IMR-90 (cell line): ENCODE data around the gene HPGDS. TPM values are rescaled to one million over a fixed set of nuclear protein-coding genes. Genes with fewer than 3 reads are reported as not detected.

ENCODE experiments used
- ATAC-seq: fragments of 200-7000 bp; cut with Tn5 transposase; 2 replicates; pipeline ENCODE4 v1.9.1; 2020; ENCODE audit warnings: low read depth, mild to moderate bottlenecking, moderate library complexity
- BruUV-seq: library from RNA; stranded (reverse); fragments of 400-500 nt; replicated peaks from 2 replicates; lab custom pipeline; 2021; lab: Mats Ljungman, UMichigan
- CTCF ChIA-PET: fragments of 300-600 bp; formaldehyde crosslinking; extraction: SDS; loops from one replicate; lab custom pipeline; 2021; ENCODE audit warnings: antibody characterized with exemption; lab: Yijun Ruan, JAX
- POLR2A ChIA-PET: fragments of 300-600 bp; sonication (Branson Sonifier 250); formaldehyde crosslinking; loops from one replicate; lab custom pipeline; 2022; ENCODE audit warnings: antibody characterized with exemption; ENCODE audit not compliant: unreplicated experiment; lab: Charles Lee
- DNase-seq: peaks from one replicate; pipeline ENCODE4 v3.0.0; 2013
- H2AFZ ChIP-seq: replicated peaks from 2 replicates; pipeline ENCODE3; 2013; ENCODE audit warnings: low read length, mild to moderate bottlenecking; ENCODE audit not compliant: poor library complexity
- H2AK5ac ChIP-seq: 2 replicates; pipeline ENCODE4 v1.6.1; 2013; ENCODE audit warnings: low read depth, low read length, inconsistent platforms
- H2AK9ac ChIP-seq: replicated peaks from 2 replicates; pipeline ENCODE3; 2013; ENCODE audit warnings: mild to moderate bottlenecking, low read depth, low read length, moderate library complexity; ENCODE audit not compliant: poor library complexity
- H2BK120ac ChIP-seq: 2 replicates; pipeline ENCODE4 v1.6.1; 2013; ENCODE audit warnings: low read depth, low read length, inconsistent platforms
- H2BK15ac ChIP-seq: 3 replicates; pipeline ENCODE4 v1.6.1; 2013; ENCODE audit warnings: low read depth, low read length, inconsistent platforms
- H2BK20ac ChIP-seq: 2 replicates; pipeline ENCODE4 v1.6.1; 2013; ENCODE audit warnings: low read depth, mild to moderate bottlenecking, inconsistent platforms, low read length, moderate library complexity
- H2BK5ac ChIP-seq: 2 replicates; pipeline ENCODE4 v1.6.1; 2013; ENCODE audit warnings: mild to moderate bottlenecking, low read depth, low read length, inconsistent platforms; ENCODE audit not compliant: poor library complexity, severe bottlenecking
- H3K14ac ChIP-seq: replicated peaks from 2 replicates; pipeline ENCODE4 v1.6.1; 2013; ENCODE audit warnings: low read depth, low read length, inconsistent platforms
- H3K18ac ChIP-seq: 2 replicates; pipeline ENCODE4 v1.6.1; 2013; ENCODE audit warnings: low read depth, low read length, control low read depth
- H3K23ac ChIP-seq: 2 replicates; pipeline ENCODE4 v1.6.1; 2013; ENCODE audit warnings: low read depth, low read length, inconsistent platforms
- H3K27ac ChIP-seq: 2 replicates; pipeline ENCODE4 v1.5.1; 2013; ENCODE audit warnings: mild to moderate bottlenecking, control low read depth, low read length; ENCODE audit not compliant: insufficient read depth
- H3K27me3 ChIP-seq: 2 replicates; pipeline ENCODE4 v1.6.1; 2013; ENCODE audit warnings: low read length; ENCODE audit not compliant: control insufficient read depth, insufficient read depth
- H3K36me3 ChIP-seq: 2 replicates; pipeline ENCODE4 v1.6.1; 2013; ENCODE audit warnings: low read length, mixed read lengths; ENCODE audit not compliant: control insufficient read depth, insufficient read depth
- H3K4ac ChIP-seq: 2 replicates; pipeline ENCODE4 v1.6.1; 2013; ENCODE audit warnings: low read depth, low read length, inconsistent platforms
- H3K4me1 ChIP-seq: 2 replicates; pipeline ENCODE4 v1.6.1; 2013; ENCODE audit warnings: low read length, mixed read lengths; ENCODE audit not compliant: control insufficient read depth, insufficient read depth
- H3K4me2 ChIP-seq: 2 replicates; pipeline ENCODE4 v1.6.1; 2013; ENCODE audit warnings: low read depth, mild to moderate bottlenecking, control low read depth, low read length, moderate library complexity
- H3K4me3 ChIP-seq: 2 replicates; pipeline ENCODE4 v1.5.1; 2013; ENCODE audit warnings: low read depth, mild to moderate bottlenecking, control low read depth, low read length, moderate library complexity; ENCODE audit not compliant: insufficient read depth
- H3K56ac ChIP-seq: 2 replicates; pipeline ENCODE4 v1.6.1; 2013; ENCODE audit warnings: low read length, inconsistent platforms; ENCODE audit not compliant: insufficient read depth; ENCODE audit errors: extremely low read depth
- H3K79me1 ChIP-seq, 2 experiments: 2 replicates each; pipeline ENCODE4 v1.6.1; 2013; ENCODE audit warnings: low read length in 2 of 2, inconsistent platforms in 1 of 2, low read depth in 1 of 2
- H3K9ac ChIP-seq: 2 replicates; pipeline ENCODE4 v1.6.1; 2013; ENCODE audit warnings: low read depth, low read length, control low read depth
- H3K9me1 ChIP-seq: 2 replicates; pipeline ENCODE4 v1.6.1; 2013; ENCODE audit warnings: low read length, inconsistent platforms; ENCODE audit not compliant: insufficient read depth
- H3K9me3 ChIP-seq: 2 replicates; pipeline ENCODE4 v1.6.1; 2013; ENCODE audit warnings: low read length; ENCODE audit not compliant: control insufficient read depth, insufficient read depth
- H4K20me1 ChIP-seq: 2 replicates; pipeline ENCODE4 v1.6.1; 2013; ENCODE audit warnings: low read length, inconsistent platforms; ENCODE audit not compliant: insufficient read depth
- H4K5ac ChIP-seq: 2 replicates; pipeline ENCODE4 v1.6.1; 2013; ENCODE audit warnings: mild to moderate bottlenecking, low read depth, low read length, control low read depth
- H4K8ac ChIP-seq, 2 experiments: 2 replicates each; pipeline ENCODE4 v1.6.1; 2013; ENCODE audit warnings: low read depth in 2 of 2, low read length in 2 of 2, control low read depth in 1 of 2, inconsistent platforms in 1 of 2
- H4K91ac ChIP-seq: 2 replicates; pipeline ENCODE4 v1.6.1; 2013; ENCODE audit warnings: low read depth, low read length, inconsistent platforms; ENCODE audit not compliant: insufficient read depth
- BHLHE40 ChIP-seq: fragments of 150-350 bp; IDR thresholded peaks from 2 replicates; pipeline ENCODE4 v1.6.1; 2016; ENCODE audit warnings: mild to moderate bottlenecking, low read depth, low read length
- CHD1 ChIP-seq: IDR thresholded peaks from 2 replicates; pipeline ENCODE4 v1.6.1; 2012; ENCODE audit warnings: low read depth, low read length, improper control_type of control experiment
- ELK1 ChIP-seq: fragments of 150-350 bp; IDR thresholded peaks from 2 replicates; pipeline ENCODE4 v1.6.1; 2016; ENCODE audit warnings: low read depth, mild to moderate bottlenecking, low read length, moderate library complexity, borderline replicate concordance
- FOS ChIP-seq: fragments of 150-350 bp; IDR thresholded peaks from 2 replicates; pipeline ENCODE4 v1.6.1; 2016; ENCODE audit warnings: low read depth, low read length
- NFE2L2 ChIP-seq: fragments of 150-350 bp; IDR thresholded peaks from 2 replicates; pipeline ENCODE4 v1.6.1; 2016; ENCODE audit warnings: low read depth, mild to moderate bottlenecking, low read length
- POLR2A ChIP-seq: IDR thresholded peaks from 2 replicates; pipeline ENCODE4 v1.6.1; 2012; ENCODE audit warnings: mild to moderate bottlenecking, low read depth, low read length
- RAD21 ChIP-seq: IDR thresholded peaks from 2 replicates; pipeline ENCODE4 v1.6.1; 2012; ENCODE audit warnings: low read length, improper control_type of control experiment
- RCOR1 ChIP-seq: IDR thresholded peaks from 2 replicates; pipeline ENCODE4 v1.6.1; 2012; ENCODE audit warnings: mild to moderate bottlenecking, low read length, improper control_type of control experiment; ENCODE audit not compliant: insufficient replicate concordance
- SMC3 ChIP-seq: fragments of 150-350 bp; IDR thresholded peaks from 2 replicates; pipeline ENCODE4 v1.6.1; 2016; ENCODE audit warnings: low read depth, mild to moderate bottlenecking, antibody characterized with exemption, low read length, moderate library complexity
- USF2 ChIP-seq: fragments of 150-350 bp; IDR thresholded peaks from 2 replicates; pipeline ENCODE4 v1.6.1; 2017; ENCODE audit warnings: mild to moderate bottlenecking, antibody characterized with exemption, low read length, low read depth
- WGBS, 2 experiments: methylation state at CpG; one replicate each; pipeline versions ENCODE4 v1.1.5 to v1.1.7; 2013; ENCODE audit warnings: missing lambda C conversion rate in 2 of 2; ENCODE audit not compliant: insufficient read length in 1 of 2; ENCODE audit errors: extremely low coverage in 2 of 2; 5-methylcytosine and 5-hydroxymethylcytosine counted together
- dilution Hi-C: fragments of 300-500 bp; cut with HindIII; formaldehyde crosslinking; loops from one replicate; pipeline ENCODE4 v1.14.3; 2018; ENCODE audit warnings: low sequenced_read_pairs; ENCODE audit not compliant: unreplicated experiment
- in situ Hi-C: fragments of 300-500 bp; cut with MboI; formaldehyde crosslinking; loops from 3 replicates; pipeline ENCODE4 v1.14.3; 2019; ENCODE audit warnings: low sequenced_read_pairs, inconsistent platforms, mixed read lengths
- intact Hi-C: fragments of 100-400 bp; cut with micrococcal nuclease; formaldehyde crosslinking; loops from 2 replicates; pipeline ENCODE4 v1.10.0; 2022
- polyA plus RNA-seq, 3 experiments: library from polyadenylated mRNA; depleted of rRNA; stranded (reverse); fragments of >200 nt; gene quantifications; 2 replicates each; pipeline ENCODE4 v1.2.3, GENCODE V29; 2012; ENCODE audit warnings: low replicate concordance in 1 of 3
- total RNA-seq: library from RNA; depleted of rRNA; stranded (reverse); fragments of >200 nt; gene quantifications from 2 replicates; pipeline ENCODE4 v1.2.3, GENCODE V29; 2012

Gene HPGDS
- total and polyA plus RNA-seq, 2 of the 4 experiments (the other 2 are of a cell fraction), result not detected

GRCh38 chr4:94349193-94349592 lies 6.6 kb upstream of the HPGDS start:
- Histone ChIP-seq H4K8ac (no peak overlapping the region), H3K79me1 (no peaks in the 10 kb centered on the region), H3K27ac (no peak overlapping the region), H3K14ac (no peak overlapping the region), H4K5ac (no peak overlapping the region), H2BK5ac (no peak overlapping the region), H4K91ac (no peak overlapping the region), H3K4me3 (no peak overlapping the region), H3K56ac (no peak overlapping the region), H3K9me1 (no peaks in the 10 kb centered on the region), H3K9ac (no peak overlapping the region), H3K27me3 (peaks cover 10% of the 10 kb centered on the region), H3K9me3 (no peaks in the 10 kb centered on the region), H2AFZ (no peak overlapping the region), H3K4ac (no peak overlapping the region), H3K4me1 (no peaks in the 10 kb centered on the region), H2BK15ac (no peak overlapping the region), H2BK120ac (no peak overlapping the region), H3K18ac (no peak overlapping the region), H2AK9ac (no peak overlapping the region), H2BK20ac (no peak overlapping the region), H2AK5ac (no peak overlapping the region), H3K23ac (no peak overlapping the region), H3K36me3 (no peaks in the 10 kb centered on the region), H4K20me1 (no peaks in the 10 kb centered on the region), H3K4me2 (no peak overlapping the region)
- in situ Hi-C loops, result no loop called here
- WGBS, 2 experiments, result no CpG with 5 or more reads among the region's 1 CpG
- TF ChIP-seq BHLHE40, result no peak
- TF ChIP-seq POLR2A, result no peak
- no peak for TF ChIP-seq RAD21
- TF ChIP-seq CHD1, result no peak
- TF ChIP-seq SMC3, result no peak
- no peak for TF ChIP-seq NFE2L2
- TF ChIP-seq ELK1, result no peak
- no peak for TF ChIP-seq FOS
- TF ChIP-seq RCOR1, result no peak
- TF ChIP-seq USF2, result no peak
- POLR2A ChIA-PET, result no interaction called here
- DNase-seq (peak; percentile 27), ATAC-seq (no peak)
- intact Hi-C loops, result no loop called here
- CTCF ChIA-PET, result interaction anchor here (0.9 kb wide), 1 partner anchor 44 kb away, joined by 4 read pairs; no protein-coding TSS in a partner anchor
- no TSS peak for BruUV-seq
- dilution Hi-C loops, result no loop called here
